ENCODE results near the gene GIMAP8. TPM values are rescaled to one million over a fixed set of nuclear protein-coding genes. Genes with fewer than 3 reads are reported as not detected.

The GIMAP8 gene
- total RNA-seq, 1 donor = not detected

DNA sequence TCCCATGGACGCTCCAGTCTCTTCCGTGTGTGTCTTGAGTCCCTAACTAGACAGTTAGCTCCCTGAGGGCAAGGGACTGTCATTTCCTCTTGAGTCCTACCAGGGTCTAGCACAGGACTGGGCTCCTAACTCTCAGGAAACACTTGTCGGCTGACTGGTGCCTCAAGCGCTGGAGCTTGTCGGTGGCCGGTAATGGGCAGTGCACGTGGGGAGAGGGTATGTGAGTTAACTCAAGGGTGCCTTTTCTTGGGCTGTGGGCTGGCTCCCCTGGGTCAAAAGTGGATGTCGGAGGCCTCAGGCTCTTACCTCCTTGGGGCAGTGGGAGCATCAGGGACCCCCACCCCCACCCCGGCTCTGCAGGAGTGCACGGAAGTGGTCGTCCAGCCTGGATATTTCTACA, 38.4 kb upstream of the GIMAP8 start:
- H3K27me3 ChIP-seq (ENCODE audit: insufficient read depth, low read length) = no peaks in the 10 kb centered on the region
- DNase-seq (ENCODE audit: insufficient read length, low spot score, missing footprints) = peak; percentile 55
- no peaks in the 10 kb centered on the region for H4K20me1 ChIP-seq (ENCODE audit: insufficient read depth, low read length)
- H3K9me3 ChIP-seq (ENCODE audit: low read depth, low read length) = no peaks in the 10 kb centered on the region
- H3K36me3 ChIP-seq (ENCODE audit: insufficient read depth, low read length) = no peaks in the 10 kb centered on the region
- no peaks in the 10 kb centered on the region for H3K79me2 ChIP-seq (ENCODE audit: insufficient read depth, low read length)
- no peak overlapping the region for H3K27ac ChIP-seq (ENCODE audit: low read depth, low read length)
- H2AFZ ChIP-seq (ENCODE audit: low read length) = no peak overlapping the region
- no peak overlapping the region for H3K4me3 ChIP-seq (ENCODE audit: insufficient read depth, low read length)
- H3K4me2 ChIP-seq (ENCODE audit: insufficient read depth, low read length) = no peak overlapping the region
- TF ChIP-seq, protein P1, sequence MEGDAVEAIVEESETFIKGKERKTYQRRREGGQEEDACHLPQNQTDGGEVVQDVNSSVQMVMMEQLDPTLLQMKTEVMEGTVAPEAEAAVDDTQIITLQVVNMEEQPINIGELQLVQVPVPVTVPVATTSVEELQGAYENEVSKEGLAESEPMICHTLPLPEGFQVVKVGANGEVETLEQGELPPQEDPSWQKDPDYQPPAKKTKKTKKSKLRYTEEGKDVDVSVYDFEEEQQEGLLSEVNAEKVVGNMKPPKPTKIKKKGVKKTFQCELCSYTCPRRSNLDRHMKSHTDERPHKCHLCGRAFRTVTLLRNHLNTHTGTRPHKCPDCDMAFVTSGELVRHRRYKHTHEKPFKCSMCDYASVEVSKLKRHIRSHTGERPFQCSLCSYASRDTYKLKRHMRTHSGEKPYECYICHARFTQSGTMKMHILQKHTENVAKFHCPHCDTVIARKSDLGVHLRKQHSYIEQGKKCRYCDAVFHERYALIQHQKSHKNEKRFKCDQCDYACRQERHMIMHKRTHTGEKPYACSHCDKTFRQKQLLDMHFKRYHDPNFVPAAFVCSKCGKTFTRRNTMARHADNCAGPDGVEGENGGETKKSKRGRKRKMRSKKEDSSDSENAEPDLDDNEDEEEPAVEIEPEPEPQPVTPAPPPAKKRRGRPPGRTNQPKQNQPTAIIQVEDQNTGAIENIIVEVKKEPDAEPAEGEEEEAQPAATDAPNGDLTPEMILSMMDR (IDR thresholded peaks at IDR 0.05; ENCODE audit: extremely low read depth, low read depth, low read length) = no peak
- H3K4me1 ChIP-seq (ENCODE audit: insufficient read depth, low read length) = no peaks in the 10 kb centered on the region

DNA sequence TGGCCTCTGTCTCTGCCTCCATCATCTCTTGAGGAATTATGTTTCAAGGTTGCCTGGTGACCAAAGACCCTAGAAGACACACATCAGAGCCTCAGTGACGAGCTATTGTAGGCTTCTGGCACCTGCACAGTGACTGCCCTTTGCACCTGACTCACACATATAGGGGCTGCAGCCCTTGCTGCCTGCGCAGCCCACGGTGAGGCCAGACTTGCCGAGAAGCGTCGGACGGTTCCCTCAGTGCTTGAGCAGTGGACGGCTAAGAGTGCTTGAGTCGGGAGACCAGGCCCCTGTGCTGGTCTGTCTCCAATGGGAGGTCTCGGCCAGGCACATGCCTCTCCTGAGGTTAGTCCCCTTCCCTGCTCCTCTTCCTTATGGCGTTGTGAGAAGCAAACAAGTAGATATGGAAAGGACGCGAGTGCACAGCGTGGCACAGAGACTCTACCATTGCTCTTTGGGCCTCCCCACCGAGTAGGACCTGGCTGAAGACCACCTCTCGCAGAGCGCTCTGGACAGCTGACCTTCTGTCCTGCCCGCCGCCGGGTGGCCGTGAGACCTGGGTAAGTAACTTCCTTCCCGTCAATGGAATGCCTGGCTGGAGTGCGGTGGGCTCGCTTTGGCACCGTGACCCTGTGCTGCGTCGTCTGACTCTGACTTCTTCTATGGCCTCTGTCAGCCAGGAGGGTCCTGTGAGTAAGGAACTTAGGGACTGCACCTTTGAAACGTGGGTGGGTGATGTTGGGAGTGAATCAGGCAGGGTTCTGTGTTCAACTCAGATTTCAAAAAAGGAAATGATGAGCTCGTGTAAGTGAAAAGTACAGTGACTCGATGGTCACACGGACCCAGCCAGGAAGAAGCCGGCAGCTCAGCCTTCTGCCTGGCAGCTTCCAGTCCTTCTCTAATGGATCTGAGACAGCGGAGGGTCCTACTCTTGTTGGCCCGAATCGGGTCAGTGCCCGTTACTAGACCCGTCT, 37.6 kb upstream of the GIMAP8 start:
- H4K20me1 ChIP-seq (ENCODE audit: insufficient read depth, low read length) = no peaks in the 10 kb centered on the region
- no peaks in the 10 kb centered on the region for H3K9me3 ChIP-seq (ENCODE audit: low read depth, low read length)
- no peaks in the 10 kb centered on the region for H3K4me1 ChIP-seq (ENCODE audit: insufficient read depth, low read length)
- no peaks in the 10 kb centered on the region for H3K79me2 ChIP-seq (ENCODE audit: insufficient read depth, low read length)
- H3K36me3 ChIP-seq (ENCODE audit: insufficient read depth, low read length) = no peaks in the 10 kb centered on the region
- H3K4me2 ChIP-seq (ENCODE audit: insufficient read depth, low read length) = no peak overlapping the region
- no peak overlapping the region for H3K27ac ChIP-seq (ENCODE audit: low read depth, low read length)
- no peaks in the 10 kb centered on the region for H3K27me3 ChIP-seq (ENCODE audit: insufficient read depth, low read length)
- DNase-seq (ENCODE audit: insufficient read length, low spot score, missing footprints) = peak; percentile 68
- TF ChIP-seq, protein P1 (IDR thresholded peaks at IDR 0.05; ENCODE audit: extremely low read depth, low read depth, low read length) = no peak
- H2AFZ ChIP-seq (ENCODE audit: low read length) = no peak overlapping the region
- no peak overlapping the region for H3K4me3 ChIP-seq (ENCODE audit: insufficient read depth, low read length)

DNA sequence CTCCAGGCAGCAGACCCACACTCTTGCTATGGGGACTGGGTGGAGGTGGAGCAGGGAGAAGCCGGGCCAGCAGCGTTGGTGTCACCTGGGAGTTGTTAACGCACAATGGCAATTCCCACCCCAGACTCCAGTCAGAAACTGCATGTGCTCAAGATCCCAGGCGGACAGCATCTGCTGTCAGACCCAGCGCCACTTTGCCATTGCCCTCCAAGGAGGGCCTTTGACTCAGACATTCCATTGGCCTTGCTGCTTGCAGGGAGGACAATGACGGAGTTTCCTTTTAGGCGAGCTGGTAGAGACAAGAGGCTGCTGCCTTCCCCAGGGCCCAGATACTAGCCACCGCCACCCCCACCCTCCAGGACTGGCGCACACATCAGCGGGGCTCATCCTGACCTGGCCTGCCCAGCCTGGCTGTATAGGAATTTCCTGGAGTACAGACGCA, 36.8 kb upstream of the GIMAP8 start:
- Histone ChIP-seq H3K4me1 (ENCODE audit: insufficient read depth, low read length) (no peaks in the 10 kb centered on the region), H3K4me2 (ENCODE audit: insufficient read depth, low read length) (no peak overlapping the region), H3K27ac (ENCODE audit: low read depth, low read length) (no peak overlapping the region), H3K36me3 (ENCODE audit: insufficient read depth, low read length) (no peaks in the 10 kb centered on the region), H4K20me1 (ENCODE audit: insufficient read depth, low read length) (no peaks in the 10 kb centered on the region), H3K79me2 (ENCODE audit: insufficient read depth, low read length) (no peaks in the 10 kb centered on the region), H3K27me3 (ENCODE audit: insufficient read depth, low read length) (no peaks in the 10 kb centered on the region), H3K9me3 (ENCODE audit: low read depth, low read length) (no peaks in the 10 kb centered on the region), H3K4me3 (ENCODE audit: insufficient read depth, low read length) (no peak overlapping the region), H2AFZ (ENCODE audit: low read length) (no peak overlapping the region)
- TF ChIP-seq, protein P1 (IDR thresholded peaks at IDR 0.05; ENCODE audit: extremely low read depth, low read depth, low read length) = no peak
- DNase-seq (ENCODE audit: insufficient read length, low spot score, missing footprints) = peak; percentile 64

Data from osteoblast (primary cell).